GM18517 (cell line): Measurements from ENCODE around the gene SNAP23.
A peak's percentile ranks its signal among the peaks of the same experiment; 100 is the strongest.
"Not testable (repeated sequence)": the region's sequence is repeated elsewhere in the genome, so short reads cannot be mapped to it uniquely, and the experiment has no call there.

Experiments used
- ATAC-seq: cut with Tn5 transposase; IDR thresholded peaks from one replicate; pipeline ENCODE4 v1.9.1; 2021; ENCODE audit warnings: mild to moderate bottlenecking, moderate library complexity; ENCODE audit not compliant: unreplicated experiment

SNAP23 gene

GRCh38 chr15:42556550-42557207, 61.2 kb downstream of the SNAP23 start:
- not testable (repeated sequence) for ATAC-seq

DNA sequence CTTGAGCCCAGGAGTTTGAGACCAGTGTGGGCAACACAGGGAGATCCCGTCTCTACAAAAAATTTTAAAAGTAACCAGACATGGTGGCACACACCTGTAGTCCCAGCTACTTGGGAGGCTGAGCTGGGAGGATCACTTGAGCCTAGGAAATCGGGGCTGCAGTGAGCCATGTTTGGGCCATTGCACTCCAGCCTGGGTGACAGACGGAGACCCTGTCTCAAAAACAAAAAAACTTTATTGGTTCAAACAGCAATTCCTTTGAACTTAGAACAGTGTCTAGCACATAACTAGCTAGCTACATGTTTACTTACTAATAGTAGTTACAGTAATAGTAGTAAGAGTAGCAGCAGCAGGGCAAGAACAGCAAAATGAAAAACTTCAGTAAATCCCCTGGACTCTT, 63.3 kb downstream of the SNAP23 start:
- ATAC-seq: no peak

DNA sequence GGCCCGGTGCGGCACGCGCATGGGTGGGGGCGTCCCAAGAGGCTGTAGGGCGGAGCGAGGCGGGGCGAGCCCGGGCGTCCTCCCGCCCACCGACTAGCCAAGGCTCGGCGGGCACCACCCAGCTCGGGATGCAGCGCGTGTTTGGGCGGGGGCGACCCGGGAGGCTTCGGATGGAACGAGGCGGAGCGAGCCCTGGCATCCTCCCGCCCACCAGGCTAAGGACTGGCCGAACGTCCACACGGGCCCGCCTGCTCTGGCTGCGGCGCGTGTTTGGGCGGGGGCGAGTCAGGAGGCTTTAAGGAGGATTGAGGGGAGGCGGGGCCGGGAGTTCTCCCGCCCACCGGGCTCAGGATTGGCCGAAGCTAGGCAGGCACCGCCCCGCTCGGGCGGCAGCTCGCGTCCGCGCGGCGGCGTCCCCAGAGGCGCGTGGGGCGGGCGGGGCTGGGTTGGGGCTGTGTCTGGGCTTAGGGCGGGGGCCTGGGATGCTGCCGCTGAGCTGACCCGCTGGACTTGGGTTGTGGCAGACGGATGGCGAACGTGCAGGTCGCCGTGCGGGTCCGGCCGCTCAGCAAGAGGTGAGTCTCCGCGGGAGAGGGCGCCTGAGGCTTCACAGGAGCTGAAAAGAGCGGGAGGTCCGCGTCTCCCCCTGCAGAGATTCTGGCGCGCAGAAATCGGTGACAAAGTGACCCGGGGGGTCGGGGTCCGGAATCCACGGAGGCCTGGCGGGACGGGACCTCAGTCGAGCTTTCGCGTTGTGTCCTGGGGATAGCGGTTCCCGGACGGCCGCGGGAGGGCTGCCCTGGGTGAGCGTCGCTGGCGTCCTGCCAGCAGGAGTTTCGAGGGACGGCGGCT, 80.0 kb downstream of the SNAP23 start, which contains the start of gene STARD9:
Gene STARD9, plus strand, starts transcription at position 419 of the 852 bp plus-strand sequence. Its CDS starts 110 bp downstream, at position 529.
- ATAC-seq: peak; percentile 92

DNA sequence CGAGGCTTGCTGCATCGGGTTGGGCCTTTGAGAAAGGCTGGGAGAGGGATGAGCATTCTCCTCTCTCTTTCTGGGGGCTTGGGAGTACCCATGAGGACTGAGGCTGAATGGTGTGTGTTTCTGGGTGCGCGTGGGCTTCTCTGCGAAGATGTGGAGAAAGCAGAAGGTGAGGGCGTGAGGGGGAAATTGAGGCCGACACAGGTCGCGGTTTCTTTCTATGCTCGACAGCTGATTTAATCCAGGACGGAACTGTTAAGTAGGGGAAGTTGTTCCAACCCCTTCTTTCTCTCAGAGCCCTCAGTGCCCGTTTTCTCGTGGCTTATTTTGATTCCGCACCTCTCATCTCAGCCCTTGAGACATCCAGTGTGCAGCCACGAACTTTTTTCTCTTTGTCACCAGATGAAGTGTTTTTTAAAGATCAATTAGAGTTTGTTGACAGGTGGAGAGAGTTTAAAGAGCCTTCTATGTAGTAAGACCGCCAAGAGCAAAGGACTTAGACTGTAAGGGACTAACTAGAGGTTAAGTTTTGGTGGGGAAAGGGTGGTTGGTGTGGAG, 80.7 kb downstream of the SNAP23 start:
- ATAC-seq: no peak

DNA sequence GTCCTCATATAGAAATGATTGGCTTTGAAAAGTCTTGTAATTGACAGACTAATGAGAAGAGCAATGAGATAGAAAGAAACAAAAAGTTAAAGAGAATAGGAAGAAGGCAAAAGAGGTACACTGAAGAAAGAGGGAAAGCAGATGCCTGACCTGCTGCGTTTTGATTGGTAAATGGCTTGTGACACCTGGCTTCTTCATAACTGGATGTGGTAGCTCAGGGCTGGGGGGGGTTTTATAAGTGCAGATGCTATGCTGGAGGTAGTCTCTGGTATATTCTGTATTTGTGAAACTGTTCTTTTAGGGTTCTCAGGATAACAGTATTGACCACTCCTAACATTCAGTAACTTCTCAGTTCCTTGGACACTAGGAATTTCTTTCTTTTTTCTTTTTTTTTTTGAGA, 81.3 kb downstream of the SNAP23 start:
- no peak for ATAC-seq

DNA sequence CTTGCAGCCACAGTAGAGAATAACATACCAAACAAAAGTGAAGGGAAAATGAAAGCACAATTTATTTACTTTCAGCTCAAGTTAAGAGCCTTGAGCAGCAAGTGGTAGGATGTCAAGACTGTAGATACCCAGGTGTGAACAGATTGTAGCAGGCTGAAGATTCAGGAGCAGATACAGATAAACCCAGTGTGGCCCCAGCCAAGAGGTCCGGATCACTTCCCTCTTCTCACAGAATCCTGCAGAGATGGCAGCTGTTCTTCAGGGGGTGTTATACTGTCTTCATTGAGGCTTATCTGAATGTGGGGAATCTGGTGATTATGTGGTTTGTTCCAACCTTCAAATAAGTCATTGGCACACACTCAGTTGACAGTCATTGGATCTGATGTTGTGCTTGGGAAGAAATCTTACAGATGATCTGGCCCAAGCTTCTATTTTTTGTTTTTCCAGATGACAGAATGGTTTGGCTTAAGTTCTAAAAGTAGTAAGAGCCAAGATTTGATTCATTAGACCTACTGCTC, 82.1 kb downstream of the SNAP23 start:
- ATAC-seq: no peak

DNA sequence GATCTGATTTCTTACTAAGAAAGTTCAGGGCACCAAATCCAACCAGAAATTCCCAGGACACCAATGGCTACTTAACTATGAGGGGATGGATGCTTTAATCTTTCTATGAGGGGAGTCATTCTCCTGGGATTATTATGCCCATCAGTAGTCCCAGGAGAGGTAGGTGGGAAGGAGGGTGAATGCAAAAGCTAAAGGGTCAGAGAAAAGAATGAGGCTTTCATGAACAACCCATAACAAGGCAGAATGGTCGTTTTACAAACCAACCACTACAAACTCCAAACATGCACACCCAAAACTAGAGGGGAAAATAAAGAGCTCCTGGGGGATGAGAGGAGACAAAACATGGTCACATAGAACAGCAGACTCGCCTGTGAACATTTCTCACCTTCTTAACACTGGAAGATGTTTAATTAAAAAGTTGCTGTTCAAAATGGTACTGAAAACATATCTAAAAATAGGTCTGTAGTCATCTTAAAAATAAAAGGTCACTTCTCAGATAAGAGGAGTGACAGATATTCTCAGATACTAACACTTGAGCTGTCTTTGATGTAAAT, 83.6 kb downstream of the SNAP23 start:
- no peak for ATAC-seq

- peak; percentile 62 for ATAC-seq
Observed at GRCh38 chr15:42581272-42581730, 85.9 kb downstream of the SNAP23 start.
